HL-60/S4 treated with retinoic acid at 250 ng/mL for 4 days and 3 days (cell line): ENCODE data around the gene CDC37L1.

ENCODE experiments used
- in situ Hi-C: fragments of 300-500 bp; cut with MboI; formaldehyde crosslinking; loops from 2 replicates; pipeline ENCODE4 v1.7.0; 2022; ENCODE audit warnings: low sequenced_read_pairs

Gene CDC37L1

DNA sequence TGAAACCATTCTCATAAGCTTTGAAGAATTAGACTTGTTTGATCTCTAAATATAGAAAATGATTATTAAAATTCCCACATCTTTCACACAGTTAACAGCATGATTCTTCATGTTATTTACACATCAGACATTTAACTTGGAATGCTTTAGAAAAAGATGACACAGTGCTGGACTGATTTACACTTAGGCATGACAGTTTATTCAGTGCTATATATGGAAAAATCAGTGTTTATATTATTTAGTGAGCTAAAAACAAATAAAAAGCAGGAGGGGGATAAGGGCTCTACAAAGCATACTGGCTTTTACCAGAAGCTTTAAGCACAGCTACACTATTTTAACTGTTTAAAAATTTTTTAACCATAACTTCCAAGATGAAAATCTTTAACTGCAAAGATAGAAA lies 30.0 kb downstream of the CDC37L1 start:
- in situ Hi-C loops: no loop called here

DNA sequence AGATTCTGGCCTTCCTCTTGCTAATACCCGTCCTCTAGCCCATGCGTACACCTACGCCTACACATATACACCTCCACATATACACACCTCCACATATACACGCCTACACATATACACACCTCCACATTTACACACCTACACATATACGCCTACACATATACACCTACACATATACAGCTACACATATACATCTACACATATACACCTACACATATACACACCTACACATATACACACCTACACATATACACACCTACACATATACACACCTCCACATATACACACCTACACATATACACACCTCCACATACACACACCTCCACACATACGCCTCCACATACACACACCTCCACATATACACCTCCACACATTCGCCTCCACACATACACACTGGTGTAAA lies 34.5 kb downstream of the CDC37L1 start:
- in situ Hi-C loops: no loop called here

DNA sequence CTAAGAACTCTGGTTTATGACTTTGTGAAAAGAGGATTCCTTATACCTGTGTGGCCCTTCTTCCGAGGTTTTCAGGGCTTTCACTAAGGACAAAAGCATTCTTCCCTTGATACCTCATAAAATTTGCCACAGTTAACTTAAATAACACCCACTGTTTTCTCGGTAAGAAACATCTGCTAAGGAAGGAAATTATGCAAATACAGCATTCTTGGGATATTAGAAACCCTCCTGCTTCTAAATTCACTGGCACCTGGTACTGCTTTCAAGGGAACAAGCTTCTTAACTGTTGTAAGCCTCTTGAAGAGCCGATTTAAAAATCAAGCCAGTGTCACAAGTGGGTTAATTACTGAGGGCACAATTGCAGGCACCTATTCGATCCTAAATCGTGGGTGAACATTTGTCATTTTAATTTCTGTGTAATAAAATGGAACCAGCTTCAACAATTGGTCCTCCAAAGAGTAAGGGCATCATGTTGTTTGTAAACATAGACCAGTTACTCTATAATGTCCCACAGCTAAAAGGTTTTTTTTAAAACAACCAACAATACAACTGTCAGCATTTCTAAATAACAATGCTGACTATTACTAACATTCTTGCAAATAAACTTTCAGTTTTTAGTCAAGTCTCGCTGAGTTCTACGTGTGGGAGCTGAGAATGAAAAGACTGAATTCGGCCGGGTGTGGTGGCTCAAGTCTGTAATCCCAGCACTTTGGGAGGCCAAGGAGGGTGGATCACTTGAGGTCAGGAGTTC lies 35.1 kb downstream of the CDC37L1 start:
- in situ Hi-C loops: no loop called here

DNA sequence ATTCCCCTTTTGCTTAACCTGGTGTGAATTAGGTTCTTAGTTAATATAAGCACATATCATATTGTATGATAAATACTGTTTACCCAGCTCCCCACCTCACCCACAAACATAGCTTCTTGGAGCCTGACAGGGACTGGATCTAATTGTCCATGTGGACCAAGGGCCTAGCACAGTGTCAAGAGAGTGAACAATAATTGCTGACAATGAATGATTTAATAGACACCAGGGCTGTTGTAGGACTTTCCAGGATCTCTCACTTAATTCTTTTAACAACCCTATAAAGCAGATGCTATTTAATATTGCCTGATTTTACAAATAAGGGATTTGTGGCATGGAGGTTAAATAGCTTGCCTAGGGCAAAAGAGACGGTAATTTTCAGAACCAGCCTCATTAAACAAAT lies 36.8 kb downstream of the CDC37L1 start:
- in situ Hi-C loops: no loop called here

DNA sequence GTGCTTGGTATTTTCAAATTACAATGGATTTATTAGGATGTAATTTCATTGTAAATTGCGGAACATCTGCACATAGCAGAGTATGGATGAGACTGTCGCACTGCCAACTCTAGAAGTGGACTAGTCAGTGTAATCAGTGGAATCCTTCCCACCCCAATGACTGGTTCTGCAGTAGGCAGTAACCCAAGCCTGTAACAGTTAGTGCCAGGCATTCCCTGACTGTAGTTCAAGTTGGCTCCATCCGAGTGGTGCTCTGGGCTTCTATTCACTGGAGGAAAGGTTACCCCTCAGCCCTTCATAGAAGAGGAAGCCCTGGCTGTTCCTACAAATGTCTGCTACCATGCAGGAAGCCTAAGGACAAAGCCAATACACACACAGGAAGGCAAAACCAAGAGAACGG lies 38.4 kb downstream of the CDC37L1 start:
- in situ Hi-C loops: no loop called here

DNA sequence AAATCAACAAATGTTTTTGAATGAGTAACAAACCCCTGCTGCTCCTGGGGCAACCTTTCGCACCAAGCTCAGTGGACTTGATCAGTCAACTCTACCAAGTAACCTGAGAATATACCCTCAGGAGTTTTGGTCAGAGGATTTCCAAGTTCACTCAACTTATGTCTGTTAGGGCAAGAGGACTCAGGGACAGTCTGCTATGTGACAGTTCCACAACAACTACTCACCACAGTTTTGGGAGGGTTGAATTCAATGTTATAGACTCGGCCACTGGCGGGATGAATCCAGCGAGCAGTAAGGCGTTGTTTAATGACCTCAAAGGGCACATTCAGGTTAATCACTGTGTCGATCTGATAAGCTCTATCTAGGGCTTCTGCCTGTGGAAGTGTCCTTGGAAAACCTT lies 39.5 kb downstream of the CDC37L1 start:
- in situ Hi-C loops: no loop called here

DNA sequence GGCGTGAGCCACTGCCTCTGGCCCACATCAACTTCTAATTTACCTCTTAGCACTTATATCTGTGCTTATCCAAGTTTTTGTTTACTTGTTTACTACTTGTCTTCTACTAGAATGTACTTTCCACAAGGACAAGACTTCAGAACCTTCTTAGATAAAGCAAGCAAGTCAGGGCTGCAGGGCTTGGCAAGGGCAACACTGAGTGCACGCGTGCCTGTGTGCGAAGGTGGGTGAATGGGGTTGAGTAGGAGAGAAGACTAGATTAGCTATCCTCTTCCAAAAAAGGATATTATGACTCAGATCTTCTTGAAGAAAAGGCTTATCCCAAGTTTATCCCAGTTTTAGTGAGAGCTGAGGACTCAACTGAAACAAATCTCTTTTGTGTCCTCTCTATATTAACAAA lies 42.4 kb downstream of the CDC37L1 start:
- in situ Hi-C loops: no loop called here

DNA sequence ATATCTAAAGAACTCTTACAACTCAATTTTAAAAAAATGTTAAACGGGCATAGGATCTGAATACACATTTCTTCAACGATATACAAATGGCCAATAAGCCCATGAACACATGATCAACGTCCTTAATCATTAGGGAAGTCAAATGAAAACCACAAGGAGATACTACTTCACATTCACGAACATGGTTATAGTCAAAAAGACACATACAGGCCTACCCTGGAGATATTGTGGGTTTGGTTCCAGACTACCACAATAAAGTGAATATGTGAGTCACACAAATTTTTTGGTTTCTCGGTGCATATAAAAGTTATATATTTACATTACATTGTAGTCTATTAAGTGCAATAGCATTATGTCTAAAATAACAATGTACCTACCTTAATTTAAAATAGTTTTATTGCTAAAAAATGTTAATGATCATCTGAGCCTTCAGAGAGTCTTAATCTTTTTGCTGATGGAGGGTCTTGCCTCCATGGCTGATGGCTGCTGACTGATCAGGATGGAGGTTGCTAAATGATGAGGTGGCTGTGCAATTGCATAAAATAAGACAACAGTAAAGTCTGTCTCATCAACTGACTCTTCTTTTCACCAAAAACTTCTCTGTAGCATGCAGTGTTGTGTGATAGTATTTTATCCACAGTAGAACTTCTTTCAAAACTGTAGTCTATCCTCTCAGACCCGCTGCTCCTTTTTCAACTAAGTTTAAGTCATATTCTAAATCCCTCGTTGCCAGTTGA lies 46.5 kb downstream of the CDC37L1 start:
- in situ Hi-C loops: no loop called here

DNA sequence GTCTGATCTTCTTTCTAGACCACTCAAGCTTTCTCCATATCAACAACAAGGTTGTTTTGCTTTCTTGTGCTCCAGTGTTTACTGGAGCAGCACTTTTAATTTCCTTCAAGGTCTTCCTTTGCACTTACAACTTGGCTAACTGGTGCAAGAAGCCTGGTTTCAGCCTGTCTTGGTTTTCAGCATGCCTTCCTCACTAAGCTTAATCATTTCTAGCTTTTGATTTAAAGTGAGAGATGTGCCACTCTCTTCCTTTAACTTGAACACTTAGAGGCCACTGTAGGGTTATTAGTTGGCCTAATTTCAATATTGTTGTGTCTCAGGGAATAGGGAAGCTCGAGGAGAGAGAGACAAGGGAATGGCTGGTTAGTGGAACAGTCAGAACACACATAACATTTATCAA lies 48.2 kb downstream of the CDC37L1 start:
- in situ Hi-C loops: no loop called here

DNA sequence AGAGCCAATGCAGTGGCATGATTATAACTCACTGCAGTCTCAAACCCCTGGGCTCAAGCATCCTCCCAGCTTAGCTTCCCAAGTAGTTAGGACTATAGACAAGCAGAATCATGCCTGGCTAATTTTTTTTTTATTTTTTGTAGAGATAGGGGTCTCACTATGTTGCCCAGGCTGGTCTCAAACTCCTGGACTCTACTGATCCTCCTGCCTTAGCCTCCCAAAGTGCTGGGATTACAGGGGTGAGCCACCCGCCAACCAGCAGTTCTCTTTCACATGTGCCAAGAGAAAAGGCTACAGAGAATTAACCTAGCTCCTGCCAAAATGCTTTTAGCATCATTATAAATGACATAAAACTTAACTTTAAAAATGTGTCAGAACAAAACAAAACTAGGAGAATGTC lies 53.5 kb downstream of the CDC37L1 start:
- in situ Hi-C loops: no loop called here

DNA sequence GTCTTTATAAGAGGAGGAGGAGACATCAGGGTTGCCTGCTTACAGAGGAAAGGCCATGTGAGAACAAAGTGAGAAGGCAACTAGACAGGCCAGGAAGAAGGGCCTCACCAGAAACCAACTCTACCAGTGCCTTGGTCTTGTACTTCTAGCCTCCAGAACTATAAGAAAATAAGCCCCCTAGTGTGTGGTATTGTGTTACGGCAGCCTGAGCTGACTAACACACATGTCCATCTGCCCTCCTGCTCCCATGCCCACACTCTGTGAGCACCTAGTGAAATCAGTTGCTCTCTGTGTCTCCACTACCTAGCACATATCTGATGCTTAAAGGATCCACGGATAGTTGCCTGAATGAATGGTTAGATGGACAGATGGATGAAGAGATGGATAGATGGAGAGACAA lies 54.8 kb downstream of the CDC37L1 start:
- in situ Hi-C loops: no loop called here

DNA sequence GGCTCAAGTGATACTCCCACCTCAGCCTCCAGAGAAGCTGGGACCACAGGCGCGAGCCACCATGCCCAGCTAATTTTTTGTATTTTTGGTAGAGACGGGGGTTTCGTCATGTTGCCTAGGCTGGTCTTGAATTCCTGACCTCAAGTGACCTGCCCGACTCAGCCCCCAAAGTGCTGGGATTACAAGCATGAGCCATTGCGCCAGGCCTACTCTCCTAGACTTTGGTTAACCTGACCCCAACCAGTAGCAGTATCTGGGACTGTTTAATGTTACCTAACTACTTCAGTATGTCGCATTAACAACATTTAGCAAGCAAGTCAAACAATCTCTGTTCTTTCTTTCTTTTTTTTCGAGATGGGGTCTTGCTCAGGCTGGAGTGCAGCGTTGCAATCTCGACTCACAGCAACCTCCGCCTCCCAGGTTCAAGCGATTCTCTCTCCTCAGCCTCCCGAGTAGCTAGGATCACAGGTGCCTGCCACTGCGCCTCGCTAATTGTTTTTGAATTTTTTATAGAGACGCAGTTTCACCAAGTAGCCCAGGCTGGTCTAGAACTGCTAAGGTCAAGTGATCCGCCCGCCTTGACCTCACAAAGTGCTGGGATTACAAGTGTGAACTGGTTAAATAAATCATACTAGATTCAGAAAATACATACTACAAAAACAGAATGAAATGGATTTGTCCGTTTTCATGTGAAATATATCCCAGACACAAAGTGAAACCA lies 59.7 kb downstream of the CDC37L1 start:
- in situ Hi-C loops: no loop called here

DNA sequence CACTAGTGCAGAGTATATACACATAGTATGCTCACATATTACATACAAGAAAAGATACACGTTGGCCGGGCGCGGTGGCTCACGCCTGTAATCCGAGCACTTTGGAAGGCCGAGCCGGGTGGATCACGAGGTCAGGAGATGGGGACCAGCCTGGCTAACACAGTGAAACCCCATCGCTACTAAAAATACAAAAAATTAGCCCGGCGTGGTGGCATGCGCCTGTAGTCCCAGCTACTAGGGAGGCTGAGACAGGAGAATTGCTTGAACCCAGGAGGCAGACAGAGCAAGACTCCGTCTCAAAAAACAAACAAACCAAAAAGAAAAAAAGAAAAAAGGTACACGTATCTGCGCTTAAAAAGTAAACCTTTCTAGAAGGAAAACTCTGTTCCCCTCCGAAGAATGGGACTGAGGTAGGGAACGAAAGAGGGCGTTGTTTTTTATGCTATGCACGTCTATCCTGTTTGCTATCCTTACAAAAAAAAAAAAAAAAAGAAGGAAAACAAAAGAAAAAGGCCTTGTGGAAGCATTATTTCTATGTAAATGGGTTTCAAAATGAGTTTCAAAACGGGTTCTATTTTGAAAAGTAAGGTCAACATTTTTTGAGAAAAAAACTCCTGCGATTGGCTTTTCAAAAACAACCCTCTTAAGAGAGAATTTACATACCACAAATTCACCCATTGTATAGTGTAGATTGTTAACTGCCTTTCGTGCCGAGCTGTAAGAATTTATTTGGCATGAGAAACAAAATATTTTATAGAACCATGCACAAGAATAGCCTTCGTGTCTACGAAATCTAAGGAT lies 60.4 kb downstream of the CDC37L1 start:
- in situ Hi-C loops: no loop called here

DNA sequence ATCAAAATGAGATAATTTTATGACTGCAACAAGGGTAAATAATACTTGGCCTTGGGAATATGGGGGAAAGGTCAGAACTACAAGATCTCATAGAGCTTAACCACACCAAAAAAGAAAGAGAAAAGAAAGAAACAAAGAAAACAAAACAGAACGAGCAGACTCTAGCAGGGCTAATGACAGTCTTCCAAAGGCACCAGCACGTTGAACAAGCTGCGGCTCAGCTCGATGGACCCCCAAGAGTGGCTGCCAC lies 60.9 kb downstream of the CDC37L1 start:
- in situ Hi-C loops: no loop called here

DNA sequence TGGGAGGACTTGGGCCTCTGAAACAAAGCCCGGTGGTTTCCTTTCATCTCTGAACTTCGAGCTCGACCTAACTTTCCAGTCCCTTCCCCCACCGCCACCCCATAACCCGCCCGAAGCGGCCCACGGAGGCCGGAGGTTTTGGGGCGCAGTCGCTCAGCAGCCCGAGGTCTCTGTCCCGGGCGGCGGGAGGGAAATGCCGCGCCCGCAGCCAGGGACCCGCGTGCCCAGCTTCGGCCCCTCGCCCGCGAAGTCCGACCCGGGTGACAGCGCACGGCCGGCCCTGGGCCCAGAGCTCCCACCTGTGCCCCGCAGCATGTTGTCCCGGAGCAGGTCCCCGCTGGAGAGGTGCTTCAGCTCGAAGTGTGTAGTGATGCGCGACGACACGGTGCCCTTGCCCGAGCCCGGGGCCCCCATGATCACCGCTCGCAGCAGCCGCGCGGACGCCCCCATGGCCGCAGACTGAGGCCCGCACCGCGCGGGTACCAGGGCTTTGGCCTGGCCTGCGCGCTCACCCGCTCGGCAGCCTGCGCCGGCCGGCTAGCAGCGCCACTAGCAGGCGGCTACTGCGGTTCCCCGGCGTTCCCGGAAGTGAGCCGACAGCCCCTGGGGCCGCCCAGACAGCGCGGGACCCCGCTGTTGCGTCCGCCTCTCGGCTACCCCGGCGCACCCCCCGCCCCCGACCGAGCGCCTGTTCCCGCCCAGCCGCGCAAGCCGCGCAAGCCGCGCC lies 61.4 kb downstream of the CDC37L1 start, which contains the start of gene AK3:
Gene AK3, minus strand, starts transcription at position 565 of the 727 bp plus-strand sequence. Its CDS starts 115 bp downstream, at position 450.
- in situ Hi-C loops: no loop called here

DNA sequence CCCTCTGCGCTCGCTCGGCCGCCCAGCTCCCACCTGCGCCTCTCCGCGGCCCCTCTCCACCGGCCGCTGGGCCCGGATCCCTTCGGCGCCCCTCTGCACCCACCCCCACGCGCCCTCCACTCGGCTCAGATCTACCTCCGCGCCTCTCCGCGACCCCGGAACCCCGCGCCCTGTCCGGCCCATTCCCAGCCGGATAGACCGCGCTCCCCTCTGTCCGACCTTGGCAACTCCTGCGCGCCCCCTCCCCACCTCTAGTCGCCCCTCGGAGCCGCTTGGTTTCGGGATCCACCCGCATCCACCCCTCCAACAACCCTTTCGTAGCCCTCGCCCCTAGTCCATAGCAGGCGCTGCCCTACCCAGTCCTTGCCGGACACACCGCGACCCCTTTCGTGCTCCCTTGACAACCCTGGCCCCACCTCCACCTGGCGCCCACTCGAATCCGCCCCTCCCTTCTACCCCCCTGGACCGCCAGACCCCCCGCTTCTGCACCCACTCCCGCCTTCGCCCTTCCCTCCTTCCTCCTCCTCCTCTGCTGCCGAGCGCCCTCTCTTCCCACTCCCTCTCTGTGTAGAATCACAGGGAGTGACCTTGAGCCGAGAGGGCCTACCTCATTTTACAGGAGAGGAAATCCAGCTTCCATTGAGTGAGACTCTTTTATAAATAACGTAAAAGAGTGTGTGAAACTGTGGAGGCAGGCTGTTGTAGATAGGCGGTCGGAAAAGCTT lies 62.2 kb downstream of the CDC37L1 start:
- in situ Hi-C loops: no loop called here

DNA sequence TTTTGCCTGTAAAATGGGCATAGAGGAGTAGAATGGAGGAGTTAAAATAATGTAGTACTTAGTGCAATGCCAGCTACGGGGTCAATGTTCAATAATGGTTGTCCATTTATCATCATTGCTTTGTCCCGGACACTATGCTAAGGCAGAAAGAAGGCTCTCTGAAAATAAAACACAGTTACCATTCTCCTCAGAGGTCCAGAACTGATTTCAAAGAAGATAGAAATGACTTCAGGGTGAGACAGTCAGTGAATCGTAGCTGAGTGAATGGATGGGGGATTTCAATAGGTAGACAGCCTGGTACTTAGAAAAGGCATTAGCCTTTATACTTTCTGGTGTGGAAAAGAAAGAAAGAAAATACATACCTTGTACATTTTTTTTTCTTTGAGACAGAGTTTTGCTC lies 62.9 kb downstream of the CDC37L1 start:
- in situ Hi-C loops: no loop called here

DNA sequence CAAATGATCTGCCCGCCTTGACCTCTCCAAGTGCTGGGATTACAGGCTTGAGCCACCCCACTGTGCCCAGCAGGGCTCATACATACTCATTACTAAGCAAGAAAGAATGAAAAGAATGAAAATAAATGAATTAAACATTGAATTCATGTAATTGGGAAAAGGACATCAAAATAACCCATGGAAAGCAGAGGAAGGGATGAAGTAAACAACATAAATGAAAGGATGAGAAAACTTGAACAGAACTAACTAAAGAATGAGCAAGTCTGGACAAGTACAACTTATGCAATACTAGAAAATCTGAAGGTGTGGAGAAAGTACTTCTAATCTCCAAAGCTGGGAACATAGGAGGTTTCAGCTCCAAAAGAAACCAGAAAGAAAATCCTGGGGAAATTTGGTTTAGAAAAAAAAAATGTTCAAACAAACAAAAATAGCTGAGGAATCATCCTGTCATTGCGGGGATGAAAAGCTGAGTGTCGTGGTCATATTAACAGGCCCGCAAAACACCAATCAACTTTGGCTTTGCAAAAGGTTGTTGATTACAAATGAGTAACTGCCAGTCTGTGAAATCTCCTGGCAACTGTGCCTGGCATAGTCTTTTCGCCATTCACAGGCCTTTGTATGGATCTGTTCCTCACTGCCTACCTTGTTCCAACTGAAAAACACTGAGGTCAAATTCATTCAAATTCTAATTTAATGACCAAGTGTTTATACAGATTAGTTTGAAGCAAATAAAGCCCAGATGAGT lies 63.9 kb downstream of the CDC37L1 start:
- in situ Hi-C loops: no loop called here

DNA sequence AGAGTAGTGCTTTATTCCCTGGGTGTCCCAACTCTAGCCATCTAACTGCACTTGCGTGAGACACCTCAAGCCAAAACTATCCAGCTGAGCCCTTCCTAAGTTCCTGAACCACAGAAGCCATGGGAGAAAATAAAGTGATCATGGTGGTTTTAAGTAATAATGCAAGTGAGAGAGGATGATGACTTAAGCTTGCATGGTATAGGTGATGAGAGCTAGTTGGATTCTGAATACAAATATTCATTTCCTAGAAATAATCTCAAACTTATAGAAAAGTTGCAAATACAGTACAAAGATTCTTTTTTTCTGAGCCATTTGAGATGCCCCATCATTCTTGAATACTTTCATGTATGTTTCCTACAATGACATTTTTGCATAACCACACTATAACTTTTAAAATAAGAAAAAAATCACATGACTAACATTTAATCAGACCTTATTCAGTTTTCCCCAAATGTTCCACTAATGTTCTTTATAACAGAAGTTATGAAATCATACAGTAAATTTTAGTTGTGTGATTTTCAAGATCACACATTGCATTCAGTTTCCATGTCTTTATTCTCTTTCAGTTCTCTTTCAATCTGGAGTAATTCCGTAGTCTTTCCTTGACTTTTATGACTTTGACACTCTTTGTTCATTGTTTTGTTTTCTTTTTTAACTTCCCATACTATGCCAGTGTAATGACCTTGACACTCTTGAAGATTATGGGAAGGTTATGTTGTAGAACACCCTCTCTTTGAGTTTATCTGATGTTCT lies 67.1 kb downstream of the CDC37L1 start:
- in situ Hi-C loops: no loop called here
